Measurements from ENCODE around the gene GCKR. TPM values are rescaled to one million over a fixed set of nuclear protein-coding genes. Genes with fewer than 3 reads are reported as not detected.

Gene GCKR
- total RNA-seq, 1 donor from 2014 or later = 0.58 TPM

GRCh38 chr2:27494284-27494943, 2.2 kb upstream of the GCKR start:
- peak overlapping the region; percentile 63 for H3K4me3 ChIP-seq (ENCODE audit: low read depth, low read length)
- no peak for TF ChIP-seq CTCF (conservative IDR thresholded peaks at IDR 0.05; ENCODE audit: low read depth, low read length)
- no peak for DNase-seq (ENCODE audit: low read depth)

- DNase-seq (ENCODE audit: low read depth) = no peak
- TF ChIP-seq CTCF (conservative IDR thresholded peaks at IDR 0.05; ENCODE audit: low read depth, low read length) = no peak
- H3K4me3 ChIP-seq (ENCODE audit: low read depth, low read length) = peak within 1 kb of the TSS; percentile 63
Observed at GRCh38 chr2:27494944-27495554, 1.6 kb upstream of the GCKR start, which contains the start of gene FNDC4. FNDC4 (minus strand) TSS chr2:27495200; CDS start chr2:27494679, 521 bp downstream.

GRCh38 chr2:27495840-27496356, 741 bp upstream of the GCKR start:
- TF ChIP-seq CTCF (conservative IDR thresholded peaks at IDR 0.05; ENCODE audit: low read depth, low read length) = no peak
- no peak overlapping the region for H3K4me3 ChIP-seq (ENCODE audit: low read depth, low read length)
- no peak for DNase-seq (ENCODE audit: low read depth)

GRCh38 chr2:27497288-27497627, 619 bp downstream of the GCKR start:
- no peak for DNase-seq (ENCODE audit: low read depth)
- no peak overlapping the region for H3K4me3 ChIP-seq (ENCODE audit: low read depth, low read length)
- TF ChIP-seq CTCF (conservative IDR thresholded peaks at IDR 0.05; ENCODE audit: low read depth, low read length) = no peak

- no peak overlapping the region for H3K4me3 ChIP-seq (ENCODE audit: low read depth, low read length)
- no peak for TF ChIP-seq CTCF (conservative IDR thresholded peaks at IDR 0.05; ENCODE audit: low read depth, low read length)
- DNase-seq (ENCODE audit: low read depth) = no peak
Observed at GRCh38 chr2:27498975-27499374, 2.3 kb downstream of the GCKR start.

- no peak for DNase-seq (ENCODE audit: low read depth)
- no peak overlapping the region for H3K4me3 ChIP-seq (ENCODE audit: low read depth, low read length)
- no peak for TF ChIP-seq CTCF (conservative IDR thresholded peaks at IDR 0.05; ENCODE audit: low read depth, low read length)
Observed at GRCh38 chr2:27501042-27501441, 4.4 kb downstream of the GCKR start.

GRCh38 chr2:27502142-27502541, 5.5 kb downstream of the GCKR start:
- TF ChIP-seq CTCF (conservative IDR thresholded peaks at IDR 0.05; ENCODE audit: low read depth, low read length) = no peak
- H3K4me3 ChIP-seq (ENCODE audit: low read depth, low read length) = no peak overlapping the region
- no peak for DNase-seq (ENCODE audit: low read depth)

Data from epithelial cell of proximal tubule (primary cell).